ENCODE results near the gene UBE4A. TPM values are rescaled to one million over a fixed set of nuclear protein-coding genes. Genes with fewer than 3 reads are reported as not detected.
"Not testable (repeated sequence)": the region's sequence is repeated elsewhere in the genome, so short reads cannot be mapped to it uniquely, and the experiment has no call there.

Gene UBE4A
- total RNA-seq, 2 donors from 2014 or later, result 44.8 to 46.9 TPM

DNA sequence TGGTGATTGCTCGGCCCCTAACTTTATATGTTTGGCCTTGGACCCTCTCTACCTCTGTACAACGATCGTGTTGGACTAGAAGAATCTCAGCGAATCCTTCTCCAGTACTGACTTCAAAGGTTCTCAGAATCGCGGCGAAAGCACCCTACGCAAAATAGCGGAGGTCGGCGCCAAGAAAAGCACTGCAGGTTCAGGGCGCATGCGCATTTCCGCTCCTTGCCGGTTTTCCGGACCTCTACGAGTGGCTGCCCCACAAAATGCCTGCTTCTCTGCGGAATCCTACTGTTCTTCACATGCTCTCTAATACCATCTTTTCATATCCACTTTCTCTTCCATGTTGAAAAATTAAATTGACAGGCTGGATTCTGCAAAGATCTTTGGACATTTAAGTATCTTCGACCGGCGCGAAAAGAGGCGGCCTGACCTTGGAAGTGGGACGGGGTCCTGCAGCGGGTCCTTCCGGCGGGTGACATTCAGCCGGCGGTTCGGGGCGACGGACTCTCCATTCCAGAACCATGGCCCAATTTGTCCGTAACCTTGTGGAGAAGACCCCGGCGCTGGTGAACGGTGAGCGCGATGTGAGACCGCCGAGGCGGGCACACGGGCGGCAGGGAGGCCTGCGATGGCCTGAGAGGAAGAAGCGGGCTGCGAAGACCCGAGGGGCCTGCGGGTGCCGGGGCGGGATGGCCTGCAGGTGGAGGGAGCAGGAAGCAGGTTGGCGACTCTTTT, 41.9 kb downstream of the UBE4A start, which contains the start of gene ATP5MG:
Gene ATP5MG, plus strand, starts transcription at position 456 of the 729 bp plus-strand sequence. Its CDS starts 60 bp downstream, at position 516.
- Histone ChIP-seq H3K4me3 (peak within 1 kb of the TSS; percentile 98), H3K9me3 (no peaks in the 10 kb centered on the region), H3K27ac (peak within 1 kb of the TSS; percentile 81), H3K9ac (ENCODE audit: low read depth in 2 of 2, low read length in 2 of 2) (peak within 1 kb of the TSS; percentile 91 to 99), H3K4me1 (peaks cover 4% of the 10 kb centered on the region), H3K27me3 (no peaks in the 10 kb centered on the region), H3K36me3 (no peaks in the 10 kb centered on the region)
- intact Hi-C loops (cut with DNase I), result loop anchor here (5.0 kb wide), 2 partner anchors 36 to 86 kb away; partner anchors contain the start of gene KMT2A
- DNase-seq, result peak; percentile 94
- TF ChIP-seq CTCF (IDR thresholded peaks at IDR 0.05), result no peak

DNA sequence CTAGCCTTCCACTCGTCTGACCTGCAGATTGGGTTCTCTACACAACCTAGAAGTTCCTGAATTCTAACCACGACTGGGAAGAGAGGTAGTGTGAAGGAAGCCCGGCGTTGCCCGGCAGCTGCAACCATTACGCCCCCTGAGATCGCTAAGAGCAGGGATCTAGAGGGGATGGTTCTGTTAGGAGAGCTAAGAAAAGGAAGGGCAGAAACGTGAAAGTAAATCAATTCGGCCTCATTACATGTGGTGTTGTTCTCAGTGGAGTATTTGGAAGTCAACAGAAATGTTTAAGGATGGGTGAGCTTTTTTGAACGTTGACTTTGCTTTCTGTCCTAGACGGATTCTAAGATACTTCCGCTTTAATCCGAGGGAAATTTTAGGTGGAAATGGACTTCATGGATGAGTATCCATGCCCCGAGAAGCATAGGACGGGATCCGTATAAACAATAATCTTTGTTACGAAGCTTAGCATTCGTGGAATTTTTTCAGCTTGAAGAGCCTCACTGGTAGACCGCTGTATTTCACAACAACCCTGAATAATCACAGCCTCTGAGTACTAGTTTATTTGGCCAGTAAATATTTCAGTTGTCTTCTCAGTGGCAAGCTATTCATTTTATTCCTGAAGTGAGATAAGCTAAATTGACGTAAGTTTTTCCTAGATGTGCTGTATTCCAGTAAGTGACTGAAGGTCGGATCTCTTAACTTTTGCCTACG, 42.6 kb downstream of the UBE4A start:
- no peaks in the 10 kb centered on the region for H3K36me3 ChIP-seq
- H3K9me3 ChIP-seq, result no peaks in the 10 kb centered on the region
- no peak for TF ChIP-seq CTCF (IDR thresholded peaks at IDR 0.05)
- H3K4me3 ChIP-seq, result peak overlapping the region; percentile 98
- H3K9ac ChIP-seq (ENCODE audit: low read depth in 2 of 2, low read length in 2 of 2), result peak overlapping the region; percentile 91 to 99
- peak overlapping the region; percentile 81 for H3K27ac ChIP-seq
- peaks cover 4% of the 10 kb centered on the region for H3K4me1 ChIP-seq
- intact Hi-C loops (cut with DNase I), result loop anchor here (5.0 kb wide), 2 partner anchors 35 to 85 kb away; partner anchors contain the start of gene KMT2A
- no peak for DNase-seq
- no peaks in the 10 kb centered on the region for H3K27me3 ChIP-seq

DNA sequence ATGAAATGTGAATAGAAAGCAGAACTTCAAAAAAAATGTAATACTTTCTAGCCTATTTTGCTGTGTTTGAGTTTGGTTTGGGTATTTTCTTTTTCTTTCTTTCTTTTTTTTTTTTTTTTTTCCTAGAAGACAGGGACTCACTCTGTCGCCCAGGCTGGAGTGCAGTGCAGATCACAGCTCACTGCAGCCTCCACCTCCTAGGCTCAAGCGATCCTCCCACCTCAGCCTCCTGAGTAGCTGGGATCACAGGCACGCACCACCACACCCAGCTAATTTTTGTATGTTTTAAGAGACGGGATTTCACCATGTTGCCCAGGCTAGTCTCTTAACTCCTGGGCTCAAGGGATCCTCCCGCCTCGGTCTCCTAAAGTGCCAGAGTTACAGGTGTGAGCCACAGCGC, 43.2 kb downstream of the UBE4A start:
- not testable (repeated sequence) for H3K27me3 ChIP-seq, H3K4me1 ChIP-seq, DNase-seq, H3K9me3 ChIP-seq, H3K36me3 ChIP-seq, H3K27ac ChIP-seq
- H3K4me3 ChIP-seq, result peak overlapping the region; percentile 98
- intact Hi-C loops (cut with DNase I), result loop anchor here (5.0 kb wide), 2 partner anchors 35 to 85 kb away; partner anchors contain the start of gene KMT2A
- H3K9ac ChIP-seq (ENCODE audit: low read depth in 2 of 2, low read length in 2 of 2), result peak overlapping the region in 1 of 2 donors; percentile 99

DNA sequence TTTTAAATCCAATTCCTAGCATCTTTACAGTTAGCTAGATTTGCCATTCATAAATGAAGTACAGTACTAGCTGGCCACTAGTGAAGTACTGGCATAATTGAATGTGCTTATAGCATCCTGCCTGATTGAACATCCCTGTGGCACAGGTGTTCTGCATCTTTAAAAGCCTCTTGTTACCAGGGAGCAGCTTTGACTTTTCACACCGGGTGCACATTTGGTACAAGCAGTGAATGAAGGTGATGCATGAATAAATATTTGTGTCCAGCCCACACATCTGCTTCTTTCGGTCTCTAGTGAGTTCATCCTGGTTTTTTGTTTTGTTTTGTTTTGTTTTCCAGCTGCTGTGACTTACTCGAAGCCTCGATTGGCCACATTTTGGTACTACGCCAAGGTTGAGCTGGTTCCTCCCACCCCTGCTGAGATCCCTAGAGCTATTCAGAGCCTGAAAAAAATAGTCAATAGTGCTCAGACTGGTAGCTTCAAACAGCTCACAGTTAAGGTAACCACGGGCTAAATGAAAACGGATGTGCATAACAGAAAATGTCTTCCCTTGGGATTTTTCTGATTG, 47.3 kb downstream of the UBE4A start:
- H3K4me3 ChIP-seq, result no peak overlapping the region
- no peaks in the 10 kb centered on the region for H3K9me3 ChIP-seq
- H3K27ac ChIP-seq, result no peak overlapping the region
- intact Hi-C loops (cut with DNase I), result no loop called here
- no peak for DNase-seq
- no peaks in the 10 kb centered on the region for H3K27me3 ChIP-seq
- H3K36me3 ChIP-seq, result no peaks in the 10 kb centered on the region
- no peaks in the 10 kb centered on the region for H3K4me1 ChIP-seq
- no peak overlapping the region for H3K9ac ChIP-seq (ENCODE audit: low read depth in 2 of 2, low read length in 2 of 2)
- TF ChIP-seq CTCF (IDR thresholded peaks at IDR 0.05), result no peak

- H3K36me3 ChIP-seq, result no peaks in the 10 kb centered on the region
- TF ChIP-seq CTCF (IDR thresholded peaks at IDR 0.05), result no peak
- no peak overlapping the region for H3K4me3 ChIP-seq
- H3K4me1 ChIP-seq, result no peaks in the 10 kb centered on the region
- H3K27ac ChIP-seq, result no peak overlapping the region
- intact Hi-C loops (cut with DNase I), result no loop called here
- H3K9ac ChIP-seq (ENCODE audit: low read depth in 2 of 2, low read length in 2 of 2), result no peak overlapping the region
- H3K27me3 ChIP-seq, result no peaks in the 10 kb centered on the region
- no peaks in the 10 kb centered on the region for H3K9me3 ChIP-seq
- no peak for DNase-seq
Measured at GRCh38 chr11:118410055-118410745, 50.8 kb downstream of the UBE4A start.

Measured in colonic mucosa (tissue), 4 donors.